Measurements from ENCODE around the gene SLC26A6.

Gene SLC26A6

DNA sequence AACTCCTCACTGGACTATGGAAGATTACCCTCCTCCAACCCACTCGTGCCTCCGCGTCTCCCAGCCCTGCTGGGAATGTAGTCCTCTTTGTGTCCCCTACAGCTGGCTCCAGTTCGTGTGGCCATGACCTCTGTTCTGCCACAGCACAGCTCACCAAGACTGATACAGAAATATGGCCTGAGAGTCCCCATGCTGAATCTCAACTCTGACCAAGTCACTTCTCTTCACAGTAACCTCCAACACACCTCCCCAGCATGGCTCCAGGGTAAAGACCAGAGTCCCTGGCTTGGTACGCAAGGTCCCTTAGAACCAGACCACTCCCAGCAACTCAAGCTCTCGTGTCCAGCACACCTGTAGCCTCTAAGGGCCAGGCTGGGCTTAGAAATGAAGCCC, 37.9 kb downstream of the SLC26A6 start:
- DNase-seq: no peak

DNA sequence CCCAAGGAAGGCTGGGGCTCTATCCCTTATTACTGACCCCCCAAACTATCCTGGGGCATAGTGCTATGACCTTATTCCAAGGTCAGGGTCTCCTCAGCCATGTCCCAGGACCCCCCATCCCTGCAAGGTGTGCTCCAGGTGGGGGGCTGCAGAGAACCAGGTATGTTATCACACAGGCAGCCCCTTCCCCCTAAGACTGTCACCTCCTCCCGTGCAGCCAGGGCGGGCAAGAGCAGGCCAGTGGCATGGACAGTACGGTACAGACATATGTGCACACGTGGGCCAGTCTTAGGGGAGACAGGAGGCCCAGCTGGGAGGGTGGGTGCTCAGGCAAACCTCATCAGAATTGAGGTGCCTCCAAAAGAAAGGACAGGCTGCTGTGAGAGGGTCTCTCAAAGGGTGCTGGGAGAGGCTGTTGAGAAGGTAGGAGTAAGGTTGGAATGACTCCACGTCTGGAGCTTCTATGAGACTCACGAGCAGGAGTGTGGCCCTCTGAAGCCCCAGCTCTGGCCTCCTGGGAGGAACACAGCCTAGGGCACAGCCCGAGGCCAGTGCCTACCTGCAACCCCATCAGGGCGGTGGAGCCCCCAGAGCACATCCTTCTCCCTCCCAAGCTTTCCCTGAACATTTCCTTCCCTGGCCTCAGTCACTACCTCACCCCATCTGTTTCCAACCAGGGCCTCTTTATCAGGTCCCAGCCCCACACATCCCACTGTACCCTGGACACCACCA, 38.4 kb downstream of the SLC26A6 start:
- DNase-seq: no peak

DNA sequence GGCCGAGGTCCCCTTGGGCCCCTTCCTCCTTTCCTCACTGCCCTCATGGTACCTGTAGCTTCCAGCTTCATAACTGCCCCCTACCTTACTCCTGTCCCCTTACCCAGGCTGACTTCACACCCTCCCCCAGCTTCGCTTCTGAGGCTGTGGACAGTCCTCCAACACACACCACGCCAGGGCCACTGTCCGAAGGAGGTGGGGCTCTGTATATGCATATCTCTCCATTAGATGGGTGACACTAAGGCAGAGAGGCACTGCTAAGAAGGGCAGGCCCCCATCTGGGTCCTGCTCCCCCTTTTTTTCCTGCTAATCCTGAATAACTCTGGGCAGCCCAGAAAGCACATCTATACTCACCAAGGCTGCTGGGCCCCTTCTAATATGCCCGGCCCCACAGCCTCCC, 39.1 kb downstream of the SLC26A6 start:
- DNase-seq: no peak

DNA sequence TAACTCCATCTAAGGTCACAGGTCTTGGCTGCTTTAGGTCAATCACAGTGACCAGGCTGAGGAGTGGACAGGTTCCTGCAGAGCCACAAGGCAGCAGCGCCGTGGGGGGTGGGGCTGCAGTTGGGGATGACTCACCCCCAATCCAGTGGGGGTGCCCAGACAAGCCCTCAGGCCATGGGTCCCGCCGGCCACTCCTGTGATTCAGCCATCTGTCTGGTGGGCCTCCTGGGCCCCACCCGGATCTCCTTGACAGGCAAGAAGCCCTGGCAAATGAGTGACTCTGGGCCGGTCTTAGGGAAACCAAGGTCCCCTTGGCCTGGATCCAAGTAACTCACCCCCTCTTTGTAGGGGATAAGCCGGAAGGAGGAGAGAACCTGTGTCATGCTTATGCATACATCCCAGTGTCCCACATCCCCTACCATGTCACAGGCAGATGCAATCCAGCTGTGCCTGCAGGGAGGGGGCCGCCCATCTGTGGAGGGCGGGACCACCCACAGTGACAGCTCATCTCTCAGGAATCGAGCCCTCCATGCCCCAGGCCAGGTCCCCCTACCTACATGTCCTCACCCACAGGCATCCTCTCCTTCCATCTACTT, 39.6 kb downstream of the SLC26A6 start:
- no peak for DNase-seq

DNA sequence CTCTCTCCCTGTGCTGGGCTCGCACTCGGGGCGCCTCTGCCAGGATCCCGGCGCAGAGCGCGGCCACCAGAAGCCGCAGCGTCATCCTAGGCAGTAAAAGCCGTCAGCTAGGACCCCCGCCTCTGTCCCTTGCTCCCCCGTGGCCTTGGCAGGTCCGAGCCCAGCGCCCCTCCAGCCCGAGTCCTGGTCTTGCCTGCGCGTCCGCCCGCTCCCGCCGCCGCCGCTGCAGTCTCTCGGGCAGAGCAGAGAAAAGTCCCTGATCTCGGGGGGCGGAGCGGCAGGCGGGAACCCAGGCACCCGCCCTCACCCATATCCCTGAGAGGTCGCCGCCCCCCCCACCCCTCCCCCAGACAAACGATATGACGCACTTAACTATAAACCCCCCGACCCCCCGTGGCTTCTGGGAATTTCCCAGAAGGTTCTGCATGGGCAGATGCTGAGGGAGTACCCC, 40.2 kb downstream of the SLC26A6 start, which contains the start of gene COL7A1:
TSS of gene COL7A1 (minus strand) at position 255 of the 451 bp plus-strand sequence. CDS start at position 85, 170 bp downstream.
- DNase-seq: no peak

DNA sequence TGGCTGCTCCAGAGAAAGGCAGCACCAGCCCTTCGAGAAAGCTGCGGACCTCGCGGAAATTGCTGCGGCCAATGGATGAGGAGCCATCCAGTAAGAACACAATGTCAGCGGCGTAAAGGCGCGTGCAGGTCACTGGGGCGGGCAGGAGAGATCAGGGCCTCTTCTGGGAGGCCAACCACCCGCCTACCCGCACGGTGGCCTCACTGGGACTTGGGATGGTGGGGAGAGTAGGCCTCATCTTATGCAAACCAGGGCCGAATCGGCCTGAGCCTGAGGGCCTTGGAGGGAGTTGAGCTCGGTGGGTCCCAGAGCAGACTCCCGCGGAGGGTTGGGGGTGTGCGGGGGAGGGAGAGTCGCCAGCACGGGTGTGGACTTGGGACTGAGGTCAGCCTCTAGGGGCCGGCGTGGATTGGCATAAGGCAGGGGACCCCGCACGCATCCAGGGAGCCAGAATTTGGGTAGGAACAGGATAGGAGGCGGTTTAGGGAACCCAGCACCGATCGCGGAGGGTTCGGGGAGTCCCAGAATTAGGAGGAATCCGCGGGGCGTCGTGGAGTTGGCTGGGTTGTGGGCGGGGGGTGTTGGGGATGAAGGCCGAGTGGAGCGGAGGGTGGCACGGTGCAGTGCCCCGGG, 40.7 kb downstream of the SLC26A6 start:
- no peak for DNase-seq

DNA sequence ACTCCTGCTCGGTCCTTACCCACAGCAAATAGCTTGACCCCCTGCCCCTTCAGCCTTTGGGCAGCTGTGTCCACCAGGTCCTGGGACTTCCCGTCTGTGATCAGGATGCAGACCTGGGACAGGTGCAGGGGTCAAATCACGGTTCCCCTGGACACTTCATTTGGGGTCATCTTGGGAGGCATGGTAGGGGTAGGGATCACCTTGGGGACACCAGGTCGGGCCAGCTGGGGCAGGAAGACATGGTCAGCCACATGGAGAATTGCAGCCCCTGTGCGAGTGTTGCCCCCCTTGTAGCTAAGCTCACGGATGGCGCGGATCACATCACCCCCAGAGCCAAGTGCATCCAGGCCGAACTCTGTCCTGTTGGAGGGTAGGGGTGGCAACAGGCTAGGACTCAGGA, 41.9 kb downstream of the SLC26A6 start:
- no peak for DNase-seq

DNA sequence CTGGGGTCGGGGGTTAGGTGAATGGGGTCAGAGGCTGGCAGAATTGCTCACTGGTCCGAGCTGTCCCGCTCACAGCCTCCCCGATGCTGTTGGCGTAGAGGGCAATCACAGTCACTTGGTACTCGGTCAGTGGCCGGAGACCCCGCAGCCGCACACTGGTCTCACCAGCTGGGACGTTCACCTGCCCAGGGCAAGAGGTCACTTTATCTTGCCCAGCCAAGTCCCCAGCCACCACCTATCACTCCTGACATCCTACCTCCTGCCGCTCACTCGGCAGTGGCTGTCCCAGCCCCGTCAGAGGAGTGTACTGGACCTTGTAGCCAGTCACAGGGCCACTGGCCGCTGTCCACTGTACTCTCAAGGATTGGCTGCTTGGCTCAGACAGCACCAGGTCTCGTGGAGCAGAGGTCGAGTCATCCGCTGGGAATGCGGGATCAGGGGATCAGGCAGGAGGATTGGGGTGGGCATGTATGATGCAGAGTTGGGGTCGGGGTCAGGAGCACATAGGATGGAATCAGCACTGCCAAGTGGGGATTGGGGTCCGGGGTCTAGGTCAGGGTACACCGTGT, 42.7 kb downstream of the SLC26A6 start:
- no peak for DNase-seq

DNA sequence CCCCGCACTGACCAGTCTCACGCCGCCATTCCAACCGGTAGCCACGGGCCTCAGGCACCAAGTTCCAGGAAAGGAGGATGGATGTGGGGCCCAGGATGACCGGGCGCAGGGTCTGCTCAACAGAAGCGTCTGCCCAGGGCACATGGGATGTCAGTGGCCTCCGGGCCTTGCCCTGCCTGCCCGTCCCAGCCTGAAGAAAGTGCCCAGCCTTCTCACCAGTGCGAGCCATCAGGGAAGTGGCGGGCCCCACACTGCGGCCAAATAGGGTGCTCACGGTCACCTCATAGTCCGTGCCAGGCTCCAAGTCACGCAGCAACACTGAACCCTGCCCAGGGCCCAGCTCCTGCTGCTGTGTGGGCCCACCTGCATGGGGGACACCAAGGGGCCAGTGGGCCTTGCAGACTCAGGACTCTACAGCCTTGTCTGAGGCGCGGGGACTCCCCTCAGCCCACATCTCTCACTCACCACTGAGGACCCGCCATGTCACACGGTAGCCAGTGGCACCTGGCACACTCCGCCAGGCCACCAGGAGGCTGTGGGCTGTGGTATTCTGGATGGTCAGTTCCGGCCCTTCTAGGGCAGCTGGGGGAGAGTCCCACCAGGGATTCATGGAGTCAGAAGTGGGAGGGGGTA, 43.3 kb downstream of the SLC26A6 start:
- no peak for DNase-seq

DNA sequence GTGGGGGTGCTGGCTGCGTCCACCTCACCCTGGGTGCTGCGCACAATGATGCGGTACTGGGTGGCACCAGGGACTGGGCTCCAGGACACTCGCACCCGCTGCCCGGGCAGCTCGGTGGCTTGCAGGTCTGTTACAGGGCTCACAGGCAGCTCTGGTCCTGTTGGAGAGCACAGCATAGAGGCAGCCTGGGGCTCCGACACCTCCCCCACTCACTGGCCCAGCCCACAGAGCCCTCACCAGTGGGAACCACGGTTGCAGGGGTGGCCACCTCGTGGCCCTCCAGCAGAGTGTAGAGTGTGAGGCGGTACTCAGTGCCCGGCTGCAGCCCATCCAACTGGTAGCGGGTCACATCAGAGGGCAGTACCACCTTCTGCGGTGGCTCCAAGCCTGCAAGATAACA, 43.8 kb downstream of the SLC26A6 start:
- no peak for DNase-seq

DNA sequence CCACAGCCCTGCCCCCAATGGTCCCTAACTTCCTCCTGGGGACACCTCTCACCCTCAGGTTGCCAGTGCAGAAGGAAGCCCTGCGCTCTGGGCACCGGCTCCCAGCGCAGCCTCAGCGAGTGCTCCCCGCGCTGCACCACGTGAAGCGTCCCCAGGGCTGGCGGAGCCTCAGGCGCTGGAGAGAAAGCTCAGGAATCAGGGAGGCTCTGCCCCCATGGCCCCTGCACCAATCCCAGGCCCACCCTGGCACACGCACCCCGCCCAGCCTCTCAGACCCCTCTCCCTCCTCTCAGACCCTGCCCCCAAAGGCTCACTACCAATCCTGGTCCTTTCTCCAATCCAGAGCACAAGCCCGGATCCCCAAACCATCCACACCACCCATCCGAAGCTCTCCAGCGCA, 47.0 kb downstream of the SLC26A6 start:
- DNase-seq: no peak

DNA sequence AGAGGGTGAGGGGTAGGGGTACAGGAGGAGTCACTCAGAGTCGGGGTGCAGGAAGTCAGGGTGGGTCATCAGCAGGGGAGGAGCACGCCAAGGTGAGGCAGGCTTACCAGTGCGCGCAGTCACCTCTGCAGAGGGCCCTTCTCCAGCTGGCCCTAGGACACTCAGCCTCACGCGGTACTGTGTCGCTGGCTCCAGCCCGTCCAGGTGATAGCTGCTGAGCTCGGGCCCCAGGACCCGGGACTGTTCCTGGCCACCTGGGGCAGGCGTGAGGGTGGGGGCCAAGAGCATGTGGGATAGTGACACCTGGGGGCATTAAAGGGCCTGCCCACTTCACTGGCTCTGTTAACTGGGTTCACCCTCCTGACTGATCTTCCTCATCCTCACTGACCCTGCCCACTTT, 47.6 kb downstream of the SLC26A6 start:
- no peak for DNase-seq

DNA sequence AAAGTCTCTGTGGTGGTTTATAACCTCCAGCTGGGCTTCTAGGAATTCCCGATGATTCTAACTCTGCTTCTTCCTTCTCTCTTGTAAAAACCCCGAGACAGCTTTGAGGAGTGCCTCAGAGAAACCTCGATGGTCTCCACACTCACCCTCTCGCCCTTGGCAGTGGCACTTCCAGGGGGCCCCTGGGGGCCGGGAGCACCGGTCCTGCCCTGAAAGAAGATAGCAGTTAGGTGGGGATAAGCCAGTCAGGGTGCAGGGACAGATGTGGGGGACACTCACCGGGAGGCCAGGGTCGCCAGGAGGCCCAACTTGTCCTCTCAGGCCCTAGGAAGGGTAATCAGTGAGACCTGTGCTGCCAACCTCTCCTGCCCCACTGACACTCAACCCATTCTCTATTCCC, 49.9 kb downstream of the SLC26A6 start:
- no peak for DNase-seq

DNA sequence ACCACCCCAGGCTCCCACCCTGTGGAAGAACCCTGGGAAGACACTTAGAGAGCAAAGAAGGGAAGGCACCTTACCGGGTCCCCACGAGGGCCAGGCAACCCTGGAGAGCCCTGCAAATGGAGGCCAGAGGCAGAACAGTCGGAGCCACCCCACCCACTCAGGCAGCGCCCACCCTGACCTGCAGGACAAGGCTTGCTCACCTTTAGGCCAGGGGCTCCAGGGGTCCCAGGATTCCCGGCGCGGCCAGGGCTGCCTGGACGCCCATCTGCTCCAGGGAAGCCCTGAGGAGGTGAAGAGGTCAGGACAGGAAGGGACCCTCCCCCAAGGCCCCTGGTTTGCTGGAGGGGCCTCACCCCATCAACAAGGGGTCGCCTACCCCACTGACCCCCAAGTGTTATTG, 50.4 kb downstream of the SLC26A6 start:
- no peak for DNase-seq

DNA sequence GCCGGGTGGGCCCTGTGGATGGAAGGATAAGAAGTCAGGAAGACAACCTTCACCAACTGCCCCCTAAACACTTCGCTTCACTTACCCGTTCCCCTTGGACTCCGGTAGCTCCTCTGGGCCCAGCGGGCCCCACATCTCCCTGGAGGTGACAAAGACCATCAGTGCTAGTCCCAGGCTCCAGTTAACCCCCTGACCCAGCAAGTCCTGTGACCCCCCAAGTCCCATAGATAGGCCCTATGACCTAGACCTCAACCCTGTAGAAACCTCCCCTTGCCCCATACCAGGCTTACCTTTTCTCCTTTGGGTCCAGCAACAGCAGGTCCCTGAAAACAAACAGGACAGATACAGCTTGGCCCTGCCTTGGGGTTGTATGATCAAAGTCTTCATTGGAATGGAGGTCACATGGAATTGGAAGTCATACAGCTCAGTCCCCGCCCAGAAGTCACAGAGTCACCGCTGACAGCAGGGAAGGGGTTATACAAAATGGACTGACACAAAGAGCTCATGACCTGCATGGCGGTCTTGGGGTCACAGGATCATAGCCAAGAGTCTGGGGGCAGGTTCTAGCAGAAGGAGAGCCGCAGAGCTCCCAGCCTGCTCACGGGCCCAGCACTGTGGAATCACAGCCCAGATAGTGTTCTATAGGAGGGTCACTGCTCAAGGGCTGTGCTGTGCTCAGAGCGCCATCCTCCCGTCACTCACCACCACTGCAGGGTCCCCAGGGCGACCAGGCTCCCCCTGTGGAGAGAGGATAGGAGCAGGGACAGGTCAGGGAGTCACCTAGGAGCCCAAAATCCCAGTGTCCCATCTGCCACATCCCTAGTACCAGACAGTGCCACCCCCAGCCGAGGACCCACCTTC, 53.4 kb downstream of the SLC26A6 start:
- DNase-seq: no peak

DNA sequence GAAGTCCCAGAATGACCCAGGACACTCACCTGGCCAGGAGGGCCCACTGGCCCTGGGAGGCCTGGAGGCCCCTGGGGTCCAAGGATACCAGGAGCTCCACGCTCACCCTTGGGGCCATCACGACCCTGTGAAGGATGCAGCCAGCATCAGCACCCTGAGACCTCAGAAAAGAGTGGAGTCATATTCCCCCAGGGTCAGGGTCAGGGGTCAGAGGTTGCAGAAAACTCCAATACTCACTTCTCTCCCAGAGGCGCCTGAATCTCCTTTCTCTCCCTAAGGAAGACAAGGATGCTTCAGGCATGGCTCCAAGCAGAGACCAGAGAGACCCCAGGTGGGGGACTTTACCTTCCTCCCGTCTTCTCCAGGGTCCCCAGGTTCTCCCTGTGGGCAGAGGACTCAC, 58.6 kb downstream of the SLC26A6 start:
- DNase-seq: no peak

All from activated T-cell treated with anti-CD3 and anti-CD28 coated beads, Interleukin-2, amount 50 U/mL, for 1 hour (primary cell).